ENCODE measurements around the gene TGFBR3L. TPM values are rescaled to one million over a fixed set of nuclear protein-coding genes. Genes with fewer than 3 reads are reported as not detected.
A peak's percentile ranks its signal among the peaks of the same experiment; 100 is the strongest.

The TGFBR3L gene
- total RNA-seq, 3 donors from 2014 or later, result 2.3 TPM; not detected in 2

DNA sequence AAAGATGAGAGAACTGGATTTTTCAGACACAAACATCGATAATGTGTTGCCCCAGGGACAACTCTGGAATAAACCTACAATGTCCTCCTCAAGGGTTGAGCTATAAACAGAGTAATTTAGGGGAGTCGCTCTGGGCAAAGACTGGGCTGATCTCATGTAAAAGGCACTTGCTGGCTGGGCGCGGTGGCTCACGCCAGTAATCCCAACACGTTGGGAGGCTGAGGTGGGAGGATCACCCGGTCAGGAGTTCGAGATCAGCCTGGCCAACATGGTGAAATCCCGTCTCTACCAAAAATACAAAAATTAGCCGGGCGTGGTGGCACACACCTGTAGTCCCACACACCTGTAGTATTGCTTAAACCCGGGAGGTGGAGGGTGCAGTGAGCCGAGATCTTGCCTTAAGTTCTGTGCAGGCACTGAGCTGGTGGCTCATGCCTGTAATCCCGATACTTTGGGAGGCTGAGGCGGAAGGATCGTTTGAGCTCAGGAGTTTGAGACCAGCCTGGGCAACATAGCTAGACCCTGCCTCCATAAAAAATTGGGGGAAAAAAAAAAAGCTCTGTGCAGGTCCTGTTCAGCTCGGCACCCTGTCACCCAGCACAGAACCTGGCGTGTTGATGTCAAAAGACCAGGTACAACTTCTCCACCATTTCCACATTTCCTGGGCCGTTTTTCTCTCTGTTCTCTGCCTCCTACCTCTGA is 27.4 kb downstream of the TGFBR3L start:
- Histone ChIP-seq H3K4me3 (peak overlapping the region in 2 of 3 donors; percentile 75 to 86), H3K27ac (no peak overlapping the region), H3K27me3 (no peaks in the 10 kb centered on the region), H3K9me3 (no peaks in the 10 kb centered on the region), H3K36me3 (no peaks in the 10 kb centered on the region), H3K4me1 (peaks cover 0 to 6% of the 10 kb centered on the region in 2 donors)
- TF ChIP-seq POLR2AphosphoS5 (IDR thresholded peaks at IDR 0.05) (no peak), POLR2A (IDR thresholded peaks at IDR 0.05) (no peak)
- TF ChIP-seq, protein P1, sequence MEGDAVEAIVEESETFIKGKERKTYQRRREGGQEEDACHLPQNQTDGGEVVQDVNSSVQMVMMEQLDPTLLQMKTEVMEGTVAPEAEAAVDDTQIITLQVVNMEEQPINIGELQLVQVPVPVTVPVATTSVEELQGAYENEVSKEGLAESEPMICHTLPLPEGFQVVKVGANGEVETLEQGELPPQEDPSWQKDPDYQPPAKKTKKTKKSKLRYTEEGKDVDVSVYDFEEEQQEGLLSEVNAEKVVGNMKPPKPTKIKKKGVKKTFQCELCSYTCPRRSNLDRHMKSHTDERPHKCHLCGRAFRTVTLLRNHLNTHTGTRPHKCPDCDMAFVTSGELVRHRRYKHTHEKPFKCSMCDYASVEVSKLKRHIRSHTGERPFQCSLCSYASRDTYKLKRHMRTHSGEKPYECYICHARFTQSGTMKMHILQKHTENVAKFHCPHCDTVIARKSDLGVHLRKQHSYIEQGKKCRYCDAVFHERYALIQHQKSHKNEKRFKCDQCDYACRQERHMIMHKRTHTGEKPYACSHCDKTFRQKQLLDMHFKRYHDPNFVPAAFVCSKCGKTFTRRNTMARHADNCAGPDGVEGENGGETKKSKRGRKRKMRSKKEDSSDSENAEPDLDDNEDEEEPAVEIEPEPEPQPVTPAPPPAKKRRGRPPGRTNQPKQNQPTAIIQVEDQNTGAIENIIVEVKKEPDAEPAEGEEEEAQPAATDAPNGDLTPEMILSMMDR (IDR thresholded peaks at IDR 0.05), result no peak
- intact Hi-C loops (cut with DNase I; ENCODE audit: low total_unique reads), result no loop called here
- DNase-seq (ENCODE audit: low spot score in 2 of 2), result no peak

DNA sequence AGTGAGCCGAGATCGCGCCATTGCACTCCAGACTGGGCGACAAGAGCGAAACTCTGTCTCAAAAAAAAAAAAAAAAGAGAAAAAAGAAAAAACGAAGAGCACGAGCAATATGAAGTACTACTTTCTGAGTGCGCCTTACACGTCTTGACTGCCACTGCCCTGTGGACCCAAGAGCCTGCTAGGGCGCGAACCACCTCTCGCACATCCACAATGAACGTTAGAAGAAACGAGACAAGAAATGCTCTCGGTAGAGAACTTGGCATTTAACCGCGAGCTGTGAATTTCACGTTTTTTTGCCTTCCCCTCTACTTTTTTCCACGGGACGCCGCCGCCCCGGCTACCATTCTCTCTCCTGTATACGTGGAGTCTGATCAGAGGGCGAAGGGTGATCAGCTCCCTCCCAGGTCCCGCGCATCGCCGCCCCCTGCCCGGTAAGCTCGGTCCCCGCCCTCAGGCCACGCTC is 28.4 kb downstream of the TGFBR3L start:
- H3K27ac ChIP-seq, result peak overlapping the region; percentile 97 to 98
- TF ChIP-seq POLR2AphosphoS5 (IDR thresholded peaks at IDR 0.05), result no peak
- TF ChIP-seq, protein P1 (IDR thresholded peaks at IDR 0.05), result no peak
- TF ChIP-seq POLR2A (IDR thresholded peaks at IDR 0.05), result no peak
- H3K36me3 ChIP-seq, result no peaks in the 10 kb centered on the region
- DNase-seq (ENCODE audit: low spot score in 2 of 2), result no peak
- H3K9me3 ChIP-seq, result no peaks in the 10 kb centered on the region
- intact Hi-C loops (cut with DNase I; ENCODE audit: low total_unique reads), result no loop called here
- H3K27me3 ChIP-seq, result no peaks in the 10 kb centered on the region
- H3K4me1 ChIP-seq, result peaks cover 0 to 6% of the 10 kb centered on the region in 2 donors
- H3K4me3 ChIP-seq, result peak overlapping the region; percentile 75 to 86 (median 84)

DNA sequence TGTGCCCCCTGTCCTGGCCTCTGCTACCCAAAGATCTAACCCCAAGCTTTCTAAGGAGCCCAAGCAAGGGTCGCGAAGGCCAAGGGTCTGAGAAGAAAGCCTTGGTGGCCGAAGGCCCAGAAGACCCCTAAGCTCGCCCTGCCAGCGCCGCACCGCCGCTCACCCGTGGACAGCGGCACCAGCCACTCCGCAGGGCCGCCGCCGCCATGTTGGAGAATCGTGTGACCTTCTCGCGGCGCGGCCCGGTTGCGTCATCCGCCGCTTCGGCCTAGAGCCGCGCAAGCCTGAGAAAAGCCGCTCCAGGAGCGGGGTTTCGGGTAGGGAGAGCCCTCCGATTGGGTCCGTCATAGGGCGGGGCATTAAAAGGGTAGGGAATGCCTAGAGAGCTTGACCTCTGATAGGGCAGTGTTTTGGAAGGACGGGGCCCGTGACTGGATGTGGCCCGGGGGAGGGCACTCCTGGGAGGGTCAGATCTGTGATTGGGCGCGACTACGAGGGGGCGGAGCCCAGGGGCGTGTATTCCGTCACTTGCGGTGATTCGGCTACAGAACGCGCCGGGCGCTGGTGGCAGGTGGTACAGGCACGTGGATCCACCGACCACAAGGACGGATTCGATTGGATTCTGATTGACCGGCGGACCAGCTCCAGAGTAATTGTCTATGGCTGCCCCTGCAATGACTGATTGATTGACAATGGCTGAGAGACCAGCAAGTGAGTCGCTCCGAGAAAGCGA is 29.0 kb downstream of the TGFBR3L start, which contains the start of gene TIMM44:
Gene TIMM44 (minus strand): TSS at position 223 of the 733 bp plus-strand sequence. CDS start 15 bp downstream, at position 208.
- H3K36me3 ChIP-seq, result no peaks in the 10 kb centered on the region
- no peaks in the 10 kb centered on the region for H3K27me3 ChIP-seq
- intact Hi-C loops (cut with DNase I; ENCODE audit: low total_unique reads), result no loop called here
- H3K4me1 ChIP-seq, result peaks cover 0 to 6% of the 10 kb centered on the region in 2 donors
- TF ChIP-seq POLR2A (IDR thresholded peaks at IDR 0.05) (peak; percentile 13), POLR2AphosphoS5 (IDR thresholded peaks at IDR 0.05) (peak; percentile 85 to 96 (median 94))
- TF ChIP-seq, protein P1 (IDR thresholded peaks at IDR 0.05), result no peak
- peak; percentile 99 to 100 for DNase-seq (ENCODE audit: low spot score in 2 of 2)
- H3K4me3 ChIP-seq, result peak within 1 kb of the TSS; percentile 75 to 86 (median 84)
- peak within 1 kb of the TSS; percentile 97 to 98 for H3K27ac ChIP-seq
- H3K9me3 ChIP-seq, result no peaks in the 10 kb centered on the region

DNA sequence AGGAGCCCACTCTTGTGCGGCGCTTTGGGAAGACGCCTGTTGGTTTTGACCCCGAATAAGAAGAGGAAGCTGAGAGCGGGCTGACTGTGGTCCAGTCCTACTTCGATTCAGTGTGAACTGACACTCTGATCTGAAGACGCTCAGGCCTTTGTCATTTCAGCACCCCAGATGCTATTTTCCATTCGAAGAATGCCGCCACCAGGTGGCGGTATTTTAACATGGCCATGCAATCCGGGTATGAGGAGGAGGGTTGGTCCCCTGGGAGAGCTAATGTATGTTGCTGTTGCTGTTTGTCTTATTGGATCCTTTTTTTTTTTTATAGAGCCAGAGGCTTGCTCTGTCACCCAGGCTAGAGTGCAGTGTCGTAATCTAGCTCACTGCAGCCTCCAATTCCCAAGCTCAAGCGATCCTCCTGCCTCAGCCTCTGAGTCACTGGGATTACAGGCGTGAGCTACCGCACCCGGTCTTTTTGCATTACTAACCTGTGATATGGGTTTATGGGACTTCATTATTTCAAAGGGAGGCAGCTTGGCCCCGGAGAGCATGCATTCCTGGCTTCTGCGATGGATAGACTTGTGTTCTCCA is 29.6 kb downstream of the TGFBR3L start:
- Histone ChIP-seq H3K27ac (peak overlapping the region; percentile 97 to 98), H3K4me3 (peak overlapping the region; percentile 75 to 86 (median 84)), H3K9me3 (no peaks in the 10 kb centered on the region), H3K36me3 (no peaks in the 10 kb centered on the region), H3K4me1 (peaks cover 0 to 6% of the 10 kb centered on the region in 2 donors), H3K27me3 (no peaks in the 10 kb centered on the region)
- intact Hi-C loops (cut with DNase I; ENCODE audit: low total_unique reads), result no loop called here
- DNase-seq (ENCODE audit: low spot score in 2 of 2), result peak; percentile 85 to 89
- TF ChIP-seq, protein P1 (IDR thresholded peaks at IDR 0.05), result peak; percentile 74 to 95 (median 90)
- no peak for TF ChIP-seq POLR2AphosphoS5 (IDR thresholded peaks at IDR 0.05)
